ENCODE data around the gene UBA1.

DNA sequence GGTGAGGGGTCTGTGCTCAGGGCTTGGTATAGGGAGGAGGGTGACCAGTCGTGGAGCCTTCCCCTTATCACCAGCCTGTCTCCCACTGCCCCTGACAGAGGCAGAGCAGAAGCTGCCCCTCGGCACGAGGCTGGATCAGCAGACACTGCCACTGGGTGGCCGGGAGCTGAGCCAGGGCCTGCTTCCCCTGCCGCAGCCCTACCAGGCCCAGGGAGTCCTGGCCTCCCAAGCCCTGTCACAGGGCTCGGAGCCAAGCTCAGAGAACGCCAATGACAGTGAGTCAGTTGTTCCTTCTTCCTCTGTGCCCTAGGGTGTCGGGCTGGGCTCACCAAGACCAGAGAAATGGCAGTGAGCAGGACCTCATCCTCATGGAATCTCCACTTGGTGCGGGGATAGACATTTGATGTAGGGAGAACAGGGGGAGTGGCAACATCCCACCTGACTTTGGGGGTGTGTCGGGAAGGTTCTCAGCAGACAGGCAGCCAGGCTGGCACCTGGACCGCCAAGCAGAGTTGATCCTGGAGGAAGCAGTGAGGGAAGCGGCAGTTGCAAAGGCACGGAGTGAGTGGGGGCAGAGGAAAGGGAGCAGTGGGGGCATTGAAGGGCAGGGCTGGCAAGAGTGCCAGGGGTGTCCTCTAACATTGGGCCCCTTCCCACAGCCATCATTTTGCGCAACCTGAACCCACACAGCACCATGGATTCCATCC lies 14.3 kb upstream of the UBA1 start:
- TF ChIP-seq, protein P1, sequence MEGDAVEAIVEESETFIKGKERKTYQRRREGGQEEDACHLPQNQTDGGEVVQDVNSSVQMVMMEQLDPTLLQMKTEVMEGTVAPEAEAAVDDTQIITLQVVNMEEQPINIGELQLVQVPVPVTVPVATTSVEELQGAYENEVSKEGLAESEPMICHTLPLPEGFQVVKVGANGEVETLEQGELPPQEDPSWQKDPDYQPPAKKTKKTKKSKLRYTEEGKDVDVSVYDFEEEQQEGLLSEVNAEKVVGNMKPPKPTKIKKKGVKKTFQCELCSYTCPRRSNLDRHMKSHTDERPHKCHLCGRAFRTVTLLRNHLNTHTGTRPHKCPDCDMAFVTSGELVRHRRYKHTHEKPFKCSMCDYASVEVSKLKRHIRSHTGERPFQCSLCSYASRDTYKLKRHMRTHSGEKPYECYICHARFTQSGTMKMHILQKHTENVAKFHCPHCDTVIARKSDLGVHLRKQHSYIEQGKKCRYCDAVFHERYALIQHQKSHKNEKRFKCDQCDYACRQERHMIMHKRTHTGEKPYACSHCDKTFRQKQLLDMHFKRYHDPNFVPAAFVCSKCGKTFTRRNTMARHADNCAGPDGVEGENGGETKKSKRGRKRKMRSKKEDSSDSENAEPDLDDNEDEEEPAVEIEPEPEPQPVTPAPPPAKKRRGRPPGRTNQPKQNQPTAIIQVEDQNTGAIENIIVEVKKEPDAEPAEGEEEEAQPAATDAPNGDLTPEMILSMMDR (IDR thresholded peaks at IDR 0.05; ENCODE audit: insufficient read depth, low read depth, low read length) = no peak
- no peak for TF ChIP-seq EZH2 (IDR thresholded peaks at IDR 0.05; ENCODE audit: insufficient read depth, low read length)
